Thymus (tissue), 11 donors: ENCODE measurements around the gene CELA2B. TPM values are rescaled to one million over a fixed set of nuclear protein-coding genes. Genes with fewer than 3 reads are reported as not detected.
"Not testable (repeated sequence)": the region's sequence is repeated elsewhere in the genome, so short reads cannot be mapped to it uniquely, and the experiment has no call there.

ENCODE experiments used
- DNase-seq, 9 donors: peaks; one replicate each; pipeline ENCODE4 v3.0.0-alpha.2; 2013; ENCODE audit warnings: low spot score in 9 of 9, low read depth in 6 of 9, missing footprints in 1 of 9
- H3K27ac ChIP-seq, 2 donors: one replicate each; pipeline ENCODE4 v1.5.1; 2013; ENCODE audit warnings: control low read depth in 1 of 2, low read depth in 1 of 2, low read length in 1 of 2, mild to moderate bottlenecking in 1 of 2, moderate library complexity in 1 of 2
- H3K27me3 ChIP-seq, 2 donors: one replicate each; pipeline ENCODE4 v1.5.1; 2013; ENCODE audit warnings: low read length in 1 of 2; ENCODE audit not compliant: control insufficient read depth in 2 of 2, insufficient read depth in 1 of 2
- H3K36me3 ChIP-seq, 2 donors: one replicate each; pipeline ENCODE4 v1.5.1; 2013; ENCODE audit warnings: low read length in 1 of 2, mild to moderate bottlenecking in 1 of 2, moderate library complexity in 1 of 2; ENCODE audit not compliant: control insufficient read depth in 2 of 2, insufficient read depth in 2 of 2
- H3K4me1 ChIP-seq, 2 donors: one replicate each; pipeline ENCODE4 v1.5.1; 2013; ENCODE audit warnings: low read length in 2 of 2; ENCODE audit not compliant: control insufficient read depth in 2 of 2, insufficient read depth in 2 of 2
- H3K4me3 ChIP-seq, 2 donors: one replicate each; pipeline ENCODE4 v1.5.1; 2013; ENCODE audit warnings: low read length in 2 of 2, control low read depth in 1 of 2, mild to moderate bottlenecking in 1 of 2
- H3K9me3 ChIP-seq, 2 donors: one replicate each; pipeline ENCODE4 v1.5.1; 2013; ENCODE audit warnings: low read length in 1 of 2, mild to moderate bottlenecking in 1 of 2; ENCODE audit not compliant: control insufficient read depth in 2 of 2, insufficient read depth in 1 of 2
- WGBS: extraction: QIAGEN DNeasy Blood & Tissue Kit; methylation state at CpG from one replicate; pipeline ENCODE4 v1.1.7; 2013; 5-methylcytosine and 5-hydroxymethylcytosine counted together
- polyA plus RNA-seq: library from polyadenylated mRNA; stranded (reverse); fragments of 200-250 nt; gene quantifications from one replicate; pipeline ENCODE4 v1.2.3, GENCODE V29; 2013
- total RNA-seq: library from RNA; stranded (reverse); fragments of 120-200 nt; gene quantifications from one replicate; pipeline ENCODE4 v1.2.4, GENCODE V29; 2013
- donor health status: healthy.

CELA2B gene
- total and polyA plus RNA-seq, 2 donors: 0.16 to 0.28 TPM

DNA sequence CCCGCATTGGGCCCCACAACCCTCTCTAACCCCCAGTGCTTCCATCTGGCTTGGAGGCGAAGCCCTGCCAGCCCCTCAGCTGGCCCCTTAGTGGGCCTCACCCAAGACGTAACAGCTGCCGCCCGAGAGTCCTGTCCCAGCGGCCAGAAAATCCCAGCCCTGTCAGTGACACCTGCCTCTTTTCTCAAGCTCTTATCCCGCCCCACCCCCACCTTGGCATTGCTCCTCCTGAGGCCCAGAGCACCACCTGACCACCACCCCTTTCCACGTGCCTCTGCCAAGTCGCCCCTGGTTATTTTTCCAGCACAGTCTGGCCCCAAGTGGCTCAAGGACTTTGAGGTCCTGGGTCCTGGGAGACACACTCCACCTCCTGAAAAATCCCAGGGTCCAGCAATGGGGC lies 43.6 kb upstream of the CELA2B start:
- WGBS: 92% methylated on average over 9 of the region's 9 CpGs
- Histone ChIP-seq H3K9me3 (no peaks in the 10 kb centered on the region), H3K27ac (no peak overlapping the region), H3K4me3 (no peak overlapping the region), H3K36me3 (peaks cover 10 to 21% of the 10 kb centered on the region in 2 donors), H3K4me1 (no peaks in the 10 kb centered on the region), H3K27me3 (no peaks in the 10 kb centered on the region)
- no peak for DNase-seq

DNA sequence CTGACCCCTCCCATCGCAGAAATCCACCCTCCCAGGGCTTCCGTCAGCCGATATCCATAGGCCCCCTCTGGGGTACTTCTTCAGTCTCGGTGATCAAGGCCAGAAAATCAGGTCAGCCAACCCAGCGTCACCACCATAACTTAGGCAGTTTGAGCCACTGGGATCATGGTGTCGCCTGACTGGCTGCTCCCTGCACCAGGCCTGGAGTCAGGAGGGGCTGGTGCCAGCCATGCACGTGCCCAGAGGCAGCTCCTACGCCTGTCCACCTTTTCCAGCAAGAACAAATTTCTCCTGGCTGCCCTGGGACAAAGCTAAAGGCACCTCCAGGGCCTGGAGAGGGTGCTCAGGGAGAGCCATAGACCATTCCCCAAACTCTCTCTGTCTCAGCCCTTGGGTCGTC lies 42.4 kb upstream of the CELA2B start:
- WGBS: 90% methylated on average over 9 of the region's 9 CpGs
- no peaks in the 10 kb centered on the region for H3K4me1 ChIP-seq

DNA sequence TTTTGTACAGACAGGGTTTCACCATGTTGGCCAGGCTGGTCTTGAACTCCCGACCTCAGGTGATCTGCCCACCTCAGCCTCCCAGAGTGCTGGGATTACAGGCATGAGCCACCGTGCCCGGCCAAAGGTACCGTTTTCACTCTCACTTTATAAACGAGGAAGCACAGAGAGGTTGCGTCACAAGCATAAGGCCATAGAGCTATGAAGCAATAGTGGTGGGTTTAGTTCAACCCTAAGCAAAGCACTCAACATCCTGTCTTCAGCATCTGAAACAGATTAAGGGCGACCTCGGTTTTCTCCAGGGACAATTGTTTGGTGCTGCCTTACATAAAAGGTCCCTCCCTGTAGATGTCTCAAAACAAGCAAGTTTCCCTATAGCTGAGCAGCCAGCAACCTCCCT lies 41.2 kb upstream of the CELA2B start:
- not testable (repeated sequence) for H3K9me3 ChIP-seq, H3K36me3 ChIP-seq, H3K27ac ChIP-seq, DNase-seq, H3K27me3 ChIP-seq, H3K4me3 ChIP-seq, H3K4me1 ChIP-seq
- 78% methylated on average over 8 of the region's 8 CpGs for WGBS

More for the DNA sequence above, 42.4 kb upstream of the CELA2B start:
- Histone ChIP-seq H3K36me3 (peaks cover 2 to 11% of the 10 kb centered on the region in 2 donors), H3K27ac (no peak overlapping the region), H3K9me3 (no peaks in the 10 kb centered on the region), H3K27me3 (no peaks in the 10 kb centered on the region), H3K4me3 (no peak overlapping the region)
- no peak for DNase-seq

DNA sequence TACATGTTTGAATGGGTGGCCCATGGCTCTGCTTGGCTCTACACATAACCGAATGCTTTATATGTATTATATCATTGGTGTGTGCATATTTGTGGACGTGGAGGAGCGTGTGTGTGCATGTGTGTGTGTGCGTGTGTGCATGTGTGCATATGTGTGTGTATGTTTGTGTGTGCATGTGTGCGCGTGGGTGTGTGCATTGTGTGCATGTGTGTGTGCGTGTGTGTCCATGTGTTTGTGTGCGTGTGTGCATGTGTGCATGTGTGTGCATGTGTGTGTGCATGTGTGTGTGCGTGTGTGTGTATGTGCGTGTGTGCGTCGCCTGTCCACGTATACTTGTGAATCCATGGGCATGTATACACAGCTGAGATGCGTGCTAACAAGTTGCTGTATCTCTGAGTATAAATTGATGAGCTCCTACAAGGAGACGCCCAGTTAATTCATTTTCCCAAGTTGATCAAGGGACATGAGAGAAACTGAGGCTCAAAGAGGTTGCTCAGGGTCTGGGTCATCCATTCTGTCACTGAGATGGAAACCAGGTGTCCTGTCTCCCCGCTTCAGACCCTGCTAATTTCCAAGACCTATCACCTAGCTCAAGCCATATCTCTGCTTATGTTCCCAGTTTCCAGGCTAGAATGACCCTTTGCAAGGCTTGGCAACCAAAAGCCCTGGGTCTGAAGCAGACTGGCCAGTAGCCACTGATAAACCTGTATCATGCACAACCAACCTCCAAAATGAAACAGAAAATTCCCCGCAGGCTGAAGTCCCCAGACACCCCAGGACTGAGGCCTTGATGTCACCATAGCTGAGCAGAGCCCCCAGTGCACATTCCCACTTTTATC lies 40.4 kb upstream of the CELA2B start:
- DNase-seq: no peak
- Histone ChIP-seq H3K4me1 (no peaks in the 10 kb centered on the region), H3K4me3 (no peak overlapping the region), H3K36me3 (no peaks in the 10 kb centered on the region), H3K9me3 (no peaks in the 10 kb centered on the region), H3K27ac (no peak overlapping the region), H3K27me3 (no peaks in the 10 kb centered on the region)
- 96% methylated on average over 17 of the region's 17 CpGs for WGBS

DNA sequence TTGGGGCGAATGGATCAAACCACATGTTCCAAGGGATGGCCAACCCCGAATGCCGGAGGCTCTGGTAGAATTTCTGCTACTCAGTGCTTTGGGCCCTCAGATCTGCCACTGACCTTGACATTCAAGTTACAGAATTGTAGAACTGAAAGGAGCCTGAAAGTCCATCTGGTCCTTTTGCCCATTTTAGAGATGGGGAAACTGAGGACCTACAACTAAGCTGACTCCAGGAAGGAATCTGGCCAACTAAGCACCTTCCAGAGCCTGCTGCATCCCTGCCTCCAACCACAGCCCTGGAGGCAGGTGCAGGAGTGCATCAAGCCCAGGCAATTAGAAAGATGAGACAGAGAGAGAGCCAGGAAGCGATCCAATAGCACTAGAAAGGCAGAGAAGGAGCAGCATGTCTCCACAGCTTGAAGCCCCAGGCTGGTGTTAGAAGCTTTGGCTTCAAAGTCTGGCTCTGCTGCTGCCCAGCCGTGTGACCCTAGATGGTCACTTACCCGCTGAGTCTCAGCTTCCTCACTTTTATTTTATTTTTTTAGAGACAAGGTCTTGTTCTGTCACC lies 38.9 kb upstream of the CELA2B start:
- no peaks in the 10 kb centered on the region for H3K36me3 ChIP-seq
- no peaks in the 10 kb centered on the region for H3K4me1 ChIP-seq
- DNase-seq: no peak
- no peaks in the 10 kb centered on the region for H3K9me3 ChIP-seq
- no peak overlapping the region for H3K4me3 ChIP-seq
- WGBS: 97% methylated on average over 6 of the region's 6 CpGs
- no peaks in the 10 kb centered on the region for H3K27me3 ChIP-seq
- no peak overlapping the region for H3K27ac ChIP-seq

DNA sequence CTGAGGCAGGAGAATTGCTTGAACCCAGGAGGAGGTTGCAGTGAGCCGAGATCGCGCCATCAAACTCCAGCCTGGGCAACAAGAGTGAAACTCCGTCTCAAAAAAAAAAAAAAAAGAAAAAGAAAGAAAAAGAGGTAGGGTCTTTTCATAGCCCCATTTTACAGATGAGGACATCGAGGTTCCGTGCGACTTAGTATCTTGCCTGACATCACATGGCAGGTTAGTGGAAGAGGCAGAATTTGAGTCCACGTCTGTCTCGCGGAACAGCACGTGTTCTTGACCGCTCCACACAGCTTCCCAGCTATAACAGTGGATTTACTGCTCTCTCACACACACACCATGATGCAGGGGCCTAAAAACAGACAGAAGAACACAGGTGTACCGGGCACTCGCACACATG lies 36.6 kb upstream of the CELA2B start:
- H3K27me3 ChIP-seq: no peaks in the 10 kb centered on the region
- WGBS: 97% methylated on average over 14 of the region's 14 CpGs
- DNase-seq: no peak
- H3K9me3 ChIP-seq: no peaks in the 10 kb centered on the region
- H3K4me3 ChIP-seq: no peak overlapping the region
- H3K36me3 ChIP-seq: no peaks in the 10 kb centered on the region
- H3K4me1 ChIP-seq: no peaks in the 10 kb centered on the region
- no peak overlapping the region for H3K27ac ChIP-seq

DNA sequence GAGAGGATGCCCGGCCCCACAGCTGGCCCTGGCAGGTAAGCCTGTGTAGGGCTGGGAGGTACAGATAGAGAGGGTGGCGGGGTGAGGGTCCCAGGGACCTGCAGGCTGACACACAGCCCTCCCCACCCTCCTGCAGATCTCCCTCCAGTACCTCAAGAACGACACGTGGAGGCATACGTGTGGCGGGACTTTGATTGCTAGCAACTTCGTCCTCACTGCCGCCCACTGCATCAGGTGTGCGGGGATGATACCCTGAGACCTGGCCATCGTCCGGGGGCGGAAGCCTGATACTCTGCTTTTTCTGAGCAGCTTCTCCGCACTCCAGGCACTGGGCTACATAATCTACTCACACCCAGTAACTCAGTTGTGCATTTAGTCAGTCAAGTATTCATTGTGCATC lies 35.5 kb upstream of the CELA2B start:
- DNase-seq: no peak
- no peaks in the 10 kb centered on the region for H3K9me3 ChIP-seq
- H3K4me3 ChIP-seq: no peak overlapping the region
- H3K27ac ChIP-seq: no peak overlapping the region
- WGBS: 96% methylated on average over 13 of the region's 13 CpGs
- H3K27me3 ChIP-seq: no peaks in the 10 kb centered on the region
- no peaks in the 10 kb centered on the region for H3K4me1 ChIP-seq
- no peaks in the 10 kb centered on the region for H3K36me3 ChIP-seq

DNA sequence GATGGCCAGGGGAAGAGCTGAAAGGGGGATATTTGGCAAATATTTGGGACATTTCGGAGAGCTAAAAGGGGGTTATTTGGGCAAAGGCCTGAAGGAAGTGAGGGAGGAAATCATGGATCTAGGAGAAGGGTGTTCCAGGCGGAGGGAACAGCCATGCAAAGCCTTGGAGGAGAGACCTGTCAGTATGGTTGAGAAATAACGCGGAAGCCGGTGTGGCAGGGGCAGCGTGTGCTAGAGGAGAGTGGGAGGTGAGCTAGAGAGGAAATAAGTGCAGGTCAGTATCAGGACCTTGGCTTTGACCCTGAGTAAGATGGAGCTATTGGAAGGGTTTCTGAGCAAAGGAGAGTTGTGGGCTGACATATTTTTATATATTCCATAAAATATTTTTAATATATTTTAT lies 34.7 kb upstream of the CELA2B start:
- no peak for DNase-seq
- 96% methylated on average over 6 of the region's 6 CpGs for WGBS
- no peak overlapping the region for H3K4me3 ChIP-seq
- no peaks in the 10 kb centered on the region for H3K4me1 ChIP-seq
- H3K27me3 ChIP-seq: peaks cover 0 to 1% of the 10 kb centered on the region in 2 donors
- no peak overlapping the region for H3K27ac ChIP-seq
- H3K36me3 ChIP-seq: no peaks in the 10 kb centered on the region
- H3K9me3 ChIP-seq: no peaks in the 10 kb centered on the region

DNA sequence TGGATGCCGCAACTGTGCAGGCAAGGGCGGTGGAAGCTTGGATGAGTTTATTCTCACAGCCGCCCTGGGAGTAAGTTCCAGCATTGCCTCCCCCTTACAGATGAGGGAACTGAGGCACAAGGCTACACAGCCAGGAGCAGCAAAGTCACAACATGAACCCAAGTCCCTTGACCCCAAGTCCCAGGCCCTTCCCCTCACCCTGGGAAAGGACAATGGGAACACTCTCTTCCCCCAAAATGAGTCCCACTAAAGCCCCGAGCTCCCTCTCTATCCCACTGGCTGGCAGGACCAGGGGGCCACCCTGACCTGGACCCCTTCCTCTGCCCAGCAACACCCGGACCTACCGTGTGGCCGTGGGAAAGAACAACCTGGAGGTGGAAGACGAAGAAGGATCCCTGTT lies 33.8 kb upstream of the CELA2B start:
- Histone ChIP-seq H3K27ac (no peak overlapping the region), H3K4me3 (no peak overlapping the region), H3K36me3 (no peaks in the 10 kb centered on the region), H3K27me3 (peaks cover 0 to 5% of the 10 kb centered on the region in 2 donors), H3K4me1 (no peaks in the 10 kb centered on the region), H3K9me3 (no peaks in the 10 kb centered on the region)
- DNase-seq: no peak
- 97% methylated on average over 8 of the region's 8 CpGs for WGBS
